Activated CD4-positive, alpha-beta T cell treated with anti-CD3 and anti-CD28 coated beads, Interleukin-2, amount 10 ng/mL, durations not matched to agents 7 days and 5 days (primary cell): Measurements from ENCODE around the gene TMEM244. TPM values are rescaled to one million over a fixed set of nuclear protein-coding genes. Genes with fewer than 3 reads are reported as not detected.
"Not testable (repeated sequence)": the region's sequence is repeated elsewhere in the genome, so short reads cannot be mapped to it uniquely, and the experiment has no call there.

ENCODE experiments used
- CTCF ChIA-PET: fragments of 350-600 bp; sonication (Branson Sonifier 250); formaldehyde crosslinking; loops from one replicate; lab custom pipeline; 2021; ENCODE audit warnings: antibody characterized with exemption; lab: Charles Lee
- POLR2A ChIA-PET: fragments of 350-600 bp; sonication (Branson Sonifier 250); formaldehyde crosslinking; loops from one replicate; lab custom pipeline; 2021; ENCODE audit warnings: antibody characterized with exemption; lab: Charles Lee
- DNase-seq: peaks from one replicate; pipeline ENCODE4 v3.0.0-alpha.2; 2020
- H3K27ac Mint-ChIP-seq: one replicate; pipeline ENCODE4 v1.8.0; 2021; ENCODE audit warnings: mild to moderate bottlenecking, moderate library complexity, mixed read lengths
- H3K27me3 Mint-ChIP-seq: one replicate; pipeline ENCODE4 v1.8.0; 2021; ENCODE audit warnings: mixed read lengths
- H3K36me3 Mint-ChIP-seq: one replicate; pipeline ENCODE4 v1.8.0; 2021; ENCODE audit warnings: low read depth, mixed read lengths
- H3K4me1 Mint-ChIP-seq: one replicate; pipeline ENCODE4 v1.8.0; 2021; ENCODE audit warnings: mixed read lengths
- H3K4me3 Mint-ChIP-seq: one replicate; pipeline ENCODE4 v1.8.0; 2021; ENCODE audit warnings: mild to moderate bottlenecking, moderate library complexity, mixed read lengths
- H3K9me3 Mint-ChIP-seq: one replicate; pipeline ENCODE4 v1.8.0; 2021; ENCODE audit warnings: mixed read lengths
- total RNA-seq, 2 experiments: library from RNA; stranded (reverse); gene quantifications; one replicate each; pipeline ENCODE4 v1.2.3, GENCODE V29; 2021

The TMEM244 gene
- total RNA-seq, 2 experiments from 2014 or later, result not detected

DNA sequence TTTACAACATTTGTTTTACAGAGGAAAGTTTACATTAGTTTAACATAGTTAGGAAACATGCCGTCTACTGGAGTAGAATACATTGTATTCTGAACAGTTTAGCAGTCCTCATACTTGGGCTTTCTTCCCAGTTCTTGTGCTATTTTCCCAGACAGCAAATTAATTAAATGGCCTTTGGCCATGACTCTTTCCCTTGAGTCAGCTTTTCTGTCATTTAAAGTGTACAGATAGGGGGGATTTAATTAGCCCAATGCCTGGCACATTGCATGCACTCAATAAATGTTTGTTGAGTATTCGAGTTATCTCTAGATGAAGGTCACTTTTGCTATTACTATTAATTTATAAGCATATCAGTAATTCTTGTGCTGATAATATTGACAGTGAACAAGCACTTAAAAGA is 1.6 kb downstream of the TMEM244 start:
- H3K4me3 Mint-ChIP-seq, result no peak overlapping the region
- CTCF ChIA-PET, result interaction anchor here (1.2 kb wide), 1 partner anchor 10 kb away, joined by 3 read pairs; no protein-coding TSS in a partner anchor

DNA sequence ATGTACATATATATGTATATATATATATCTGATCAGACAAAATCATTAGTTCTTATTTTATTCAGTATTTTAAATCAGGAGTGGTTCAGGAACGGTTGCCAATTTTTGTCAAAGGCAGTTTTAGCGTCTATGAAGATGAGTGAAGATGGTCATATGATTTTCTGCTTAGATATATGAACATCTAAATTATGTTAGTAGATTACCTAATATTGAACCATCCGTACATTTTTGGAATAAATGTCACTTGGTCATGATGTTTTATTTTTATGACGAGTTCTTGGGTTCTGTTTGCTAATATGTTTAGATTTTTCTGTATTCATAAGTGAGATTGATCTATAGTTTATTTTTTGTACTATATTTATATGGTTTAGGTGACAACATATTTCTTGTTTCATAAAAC is 3.3 kb downstream of the TMEM244 start:
- Mint-ChIP-seq H3K4me1 (peaks cover 14% of the 10 kb centered on the region), H3K9me3 (no peaks in the 10 kb centered on the region), H3K36me3 (no peaks in the 10 kb centered on the region), H3K4me3 (no peak overlapping the region), H3K27ac (no peak overlapping the region), H3K27me3 (no peaks in the 10 kb centered on the region)
- CTCF ChIA-PET, result no interaction called here
- POLR2A ChIA-PET, result no interaction called here
- no peak for DNase-seq

More for the DNA sequence above, 1.6 kb downstream of the TMEM244 start:
- H3K27ac Mint-ChIP-seq, result no peak overlapping the region
- H3K36me3 Mint-ChIP-seq, result no peaks in the 10 kb centered on the region
- H3K9me3 Mint-ChIP-seq, result no peaks in the 10 kb centered on the region
- POLR2A ChIA-PET, result no interaction called here
- DNase-seq, result no peak
- H3K4me1 Mint-ChIP-seq, result peaks cover 14% of the 10 kb centered on the region
- H3K27me3 Mint-ChIP-seq, result no peaks in the 10 kb centered on the region

DNA sequence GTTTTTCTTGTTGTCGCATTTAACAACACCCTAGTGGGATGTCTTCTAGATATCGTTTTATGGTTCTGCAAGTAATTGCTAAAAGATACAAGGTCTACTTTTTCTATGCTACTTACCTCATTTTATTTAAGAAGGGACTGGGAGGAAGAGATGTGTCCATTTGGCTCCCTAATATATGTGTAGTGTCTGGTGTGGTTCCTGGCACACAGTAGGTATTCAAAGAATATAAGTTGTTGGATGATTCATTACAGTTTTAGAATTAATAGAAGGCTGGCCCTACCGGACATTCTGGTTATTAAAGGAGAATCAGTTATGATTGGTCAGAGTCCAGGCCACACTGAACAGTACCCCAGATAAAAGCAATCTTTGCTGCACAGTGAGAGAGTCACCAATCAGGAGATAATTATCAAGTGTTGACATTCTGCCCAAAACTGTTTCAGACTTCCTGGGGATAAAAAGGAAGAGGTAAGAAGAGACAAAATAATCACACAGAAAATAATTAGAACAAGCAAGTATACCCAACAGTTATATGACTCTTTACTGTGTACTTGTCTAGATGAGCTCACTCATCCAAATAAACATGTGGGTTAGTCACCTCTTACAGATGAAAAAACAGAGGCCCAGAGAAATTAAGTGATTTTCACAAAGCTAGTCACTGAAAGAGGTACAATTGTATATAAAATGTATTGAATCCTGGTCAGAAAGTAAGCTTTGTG is 7.0 kb downstream of the TMEM244 start:
- no peaks in the 10 kb centered on the region for H3K27me3 Mint-ChIP-seq
- H3K4me1 Mint-ChIP-seq, result peaks cover 2% of the 10 kb centered on the region

DNA sequence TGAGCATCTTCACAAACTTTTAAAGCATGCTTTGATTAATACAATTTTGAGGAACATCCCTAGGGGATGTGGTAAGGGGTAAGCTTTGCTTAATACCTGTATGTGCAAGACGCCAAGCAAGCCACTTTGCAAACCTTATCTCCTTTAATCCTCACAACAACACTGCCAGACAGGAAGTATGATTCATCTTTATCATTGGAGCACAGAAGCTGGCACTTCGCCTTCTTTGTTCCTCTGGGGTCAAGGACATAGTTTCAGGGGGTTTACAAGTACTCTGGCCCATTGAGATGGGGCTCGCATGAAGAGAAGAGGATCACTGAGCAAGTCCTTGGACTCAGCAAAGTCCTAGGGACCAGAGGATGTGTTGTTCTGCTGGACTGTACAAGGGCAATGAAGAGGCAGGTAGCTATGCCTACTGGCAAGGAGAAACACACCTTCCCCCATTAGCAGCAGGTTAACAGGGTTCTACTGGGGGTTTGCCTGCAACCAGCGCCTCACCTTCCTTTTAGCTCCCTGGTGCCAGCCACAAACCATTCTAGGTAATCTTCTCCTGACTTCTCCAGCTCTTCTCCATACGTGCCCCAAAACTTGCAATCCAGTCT is 8.8 kb downstream of the TMEM244 start:
- no peaks in the 10 kb centered on the region for H3K9me3 Mint-ChIP-seq
- H3K36me3 Mint-ChIP-seq, result no peaks in the 10 kb centered on the region
- POLR2A ChIA-PET, result no interaction called here
- no peak overlapping the region for H3K27ac Mint-ChIP-seq
- H3K27me3 Mint-ChIP-seq, result no peaks in the 10 kb centered on the region
- no peak overlapping the region for H3K4me3 Mint-ChIP-seq
- H3K4me1 Mint-ChIP-seq, result peaks cover 2% of the 10 kb centered on the region
- DNase-seq, result no peak
- CTCF ChIA-PET, result no interaction called here

More for the DNA sequence above, 7.0 kb downstream of the TMEM244 start:
- H3K9me3 Mint-ChIP-seq, result no peaks in the 10 kb centered on the region
- DNase-seq, result no peak
- no peak overlapping the region for H3K4me3 Mint-ChIP-seq
- no peaks in the 10 kb centered on the region for H3K36me3 Mint-ChIP-seq
- no peak overlapping the region for H3K27ac Mint-ChIP-seq
- POLR2A ChIA-PET, result no interaction called here
- CTCF ChIA-PET, result no interaction called here

DNA sequence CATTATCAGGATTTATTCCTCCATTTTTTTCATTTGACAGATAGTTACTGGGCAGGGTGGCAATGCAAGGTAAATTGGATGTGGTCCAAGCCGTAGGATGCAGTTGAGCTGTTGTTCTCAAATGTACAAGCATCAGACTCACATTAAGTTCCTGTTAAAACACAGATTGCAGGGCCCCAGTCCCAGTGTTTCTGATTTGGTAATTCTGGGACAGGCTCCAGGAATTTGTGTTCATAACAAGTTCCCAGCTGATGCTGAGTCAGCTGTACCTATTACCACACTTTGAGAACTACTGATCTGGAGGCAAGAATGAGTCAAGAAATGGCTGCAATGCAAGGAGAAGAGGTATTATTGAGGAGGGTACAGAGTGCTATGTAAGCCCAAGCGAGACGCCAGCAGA is 11.7 kb downstream of the TMEM244 start:
- no peak for DNase-seq
- ChIA-PET POLR2A (no interaction called here), CTCF (no interaction called here)
- no peaks in the 10 kb centered on the region for H3K9me3 Mint-ChIP-seq
- H3K27me3 Mint-ChIP-seq, result peaks cover 7% of the 10 kb centered on the region
- H3K4me3 Mint-ChIP-seq, result no peak overlapping the region
- no peaks in the 10 kb centered on the region for H3K36me3 Mint-ChIP-seq
- H3K27ac Mint-ChIP-seq, result no peak overlapping the region
- peaks cover 2% of the 10 kb centered on the region for H3K4me1 Mint-ChIP-seq

DNA sequence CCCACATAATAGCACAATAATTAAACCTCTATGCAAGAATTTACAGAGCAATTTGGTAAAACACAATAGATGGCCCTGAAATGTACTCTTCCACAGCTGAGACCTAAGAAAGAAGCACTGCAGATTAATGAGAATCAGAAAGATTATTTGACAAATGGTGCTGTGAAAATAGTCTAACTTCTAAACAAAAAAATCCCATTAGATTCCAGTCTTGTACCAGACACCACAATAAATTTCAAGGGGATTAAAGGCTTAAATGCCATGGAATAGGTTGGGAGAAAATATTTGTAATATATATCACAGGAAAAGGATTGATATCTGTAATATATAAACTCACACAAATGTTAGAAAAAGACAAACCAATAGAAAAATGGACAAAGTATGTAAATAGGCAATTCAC is 14.4 kb downstream of the TMEM244 start:
- DNase-seq, result no peak
- peaks cover 12% of the 10 kb centered on the region for H3K27me3 Mint-ChIP-seq
- H3K27ac Mint-ChIP-seq, result no peak overlapping the region
- H3K4me1 Mint-ChIP-seq, result no peaks in the 10 kb centered on the region
- ChIA-PET POLR2A (no interaction called here), CTCF (no interaction called here)
- no peaks in the 10 kb centered on the region for H3K9me3 Mint-ChIP-seq
- H3K4me3 Mint-ChIP-seq, result no peak overlapping the region
- no peaks in the 10 kb centered on the region for H3K36me3 Mint-ChIP-seq

DNA sequence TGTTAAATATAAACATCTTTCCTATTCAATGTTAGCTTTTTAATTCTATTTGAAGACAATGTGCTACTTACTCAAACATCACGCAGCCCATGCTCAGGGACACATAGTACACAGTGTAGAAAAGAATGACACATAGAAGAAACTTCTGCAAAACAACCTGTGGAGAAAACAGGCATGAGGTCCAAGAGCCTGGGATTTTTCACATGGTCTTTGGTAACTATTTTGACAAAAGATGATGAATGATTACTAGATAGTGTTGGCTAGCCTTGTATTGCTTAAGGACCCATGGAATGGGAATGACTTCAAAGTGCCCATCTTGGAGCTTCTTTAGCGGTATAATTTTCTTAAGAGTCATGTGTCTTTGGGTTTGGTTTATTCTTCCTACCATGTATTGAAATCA is 15.4 kb downstream of the TMEM244 start:
- ChIA-PET POLR2A (no interaction called here), CTCF (no interaction called here)
- no peak overlapping the region for H3K4me3 Mint-ChIP-seq
- H3K9me3 Mint-ChIP-seq, result no peaks in the 10 kb centered on the region
- H3K36me3 Mint-ChIP-seq, result no peaks in the 10 kb centered on the region
- H3K27me3 Mint-ChIP-seq, result peaks cover 13% of the 10 kb centered on the region
- no peaks in the 10 kb centered on the region for H3K4me1 Mint-ChIP-seq
- no peak for DNase-seq
- no peak overlapping the region for H3K27ac Mint-ChIP-seq

DNA sequence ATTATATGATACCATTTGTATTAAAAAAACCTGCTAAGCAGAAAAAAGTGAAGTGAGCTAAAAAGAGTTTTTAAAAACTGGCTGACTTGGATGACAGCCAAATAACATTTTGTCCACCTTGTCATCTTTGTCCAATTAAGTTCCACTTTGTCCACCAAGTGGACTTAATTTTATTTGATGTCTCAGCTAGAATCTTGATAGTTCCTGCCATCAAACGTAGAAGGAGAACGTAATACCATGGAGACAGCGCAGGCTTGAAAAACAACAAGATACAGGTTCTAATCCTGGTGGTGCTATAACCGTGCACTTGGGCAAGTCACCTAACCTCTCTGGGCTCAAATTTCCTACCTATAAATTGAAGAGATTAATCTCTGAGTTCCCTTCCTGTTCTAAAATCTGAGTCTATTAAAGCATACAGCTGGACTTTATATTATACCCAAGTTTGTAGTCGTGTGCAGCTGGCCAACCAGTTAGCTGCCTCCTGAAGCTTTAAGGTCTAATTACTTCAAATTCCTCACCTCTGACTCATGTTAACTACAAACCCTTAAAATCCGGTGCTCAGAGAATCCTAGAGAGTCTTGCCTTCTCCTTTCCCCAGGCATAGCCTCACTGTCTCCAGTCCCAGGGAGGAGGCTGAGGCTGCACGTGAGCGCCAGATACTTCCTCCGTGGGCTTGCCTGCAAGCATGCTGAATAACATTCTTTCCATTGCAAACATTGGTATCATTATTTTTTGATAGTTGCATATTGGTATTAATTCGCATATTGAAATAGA is 16.8 kb downstream of the TMEM244 start:
- Mint-ChIP-seq H3K27me3 (peaks cover 15% of the 10 kb centered on the region), H3K36me3 (no peaks in the 10 kb centered on the region), H3K27ac (no peak overlapping the region), H3K9me3 (no peaks in the 10 kb centered on the region), H3K4me1 (no peaks in the 10 kb centered on the region), H3K4me3 (no peak overlapping the region)
- no peak for DNase-seq
- ChIA-PET POLR2A (no interaction called here), CTCF (no interaction called here)

DNA sequence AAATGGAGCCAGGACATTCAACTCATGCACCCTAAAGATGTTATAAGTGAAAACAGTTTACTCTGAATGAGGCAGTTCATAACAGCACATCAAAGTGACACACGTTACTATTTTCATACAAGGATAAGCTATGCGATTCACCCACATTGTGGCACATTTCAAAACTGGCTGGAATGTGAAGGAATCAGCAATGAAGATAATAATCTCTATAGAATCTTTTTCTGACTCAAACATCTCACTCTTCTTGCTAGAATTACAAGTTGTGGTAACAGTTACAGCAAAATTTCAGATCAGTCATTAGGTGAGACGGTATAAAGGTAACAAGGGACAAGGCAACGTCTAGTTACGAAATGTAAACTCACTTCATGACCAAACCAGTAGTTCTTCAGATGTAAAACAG is 17.5 kb downstream of the TMEM244 start:
- Mint-ChIP-seq H3K9me3 (no peaks in the 10 kb centered on the region), H3K4me3 (no peak overlapping the region), H3K27me3 (peaks cover 15% of the 10 kb centered on the region), H3K27ac (no peak overlapping the region), H3K36me3 (no peaks in the 10 kb centered on the region), H3K4me1 (no peaks in the 10 kb centered on the region)
- no peak for DNase-seq
- POLR2A ChIA-PET, result no interaction called here
- CTCF ChIA-PET, result no interaction called here

DNA sequence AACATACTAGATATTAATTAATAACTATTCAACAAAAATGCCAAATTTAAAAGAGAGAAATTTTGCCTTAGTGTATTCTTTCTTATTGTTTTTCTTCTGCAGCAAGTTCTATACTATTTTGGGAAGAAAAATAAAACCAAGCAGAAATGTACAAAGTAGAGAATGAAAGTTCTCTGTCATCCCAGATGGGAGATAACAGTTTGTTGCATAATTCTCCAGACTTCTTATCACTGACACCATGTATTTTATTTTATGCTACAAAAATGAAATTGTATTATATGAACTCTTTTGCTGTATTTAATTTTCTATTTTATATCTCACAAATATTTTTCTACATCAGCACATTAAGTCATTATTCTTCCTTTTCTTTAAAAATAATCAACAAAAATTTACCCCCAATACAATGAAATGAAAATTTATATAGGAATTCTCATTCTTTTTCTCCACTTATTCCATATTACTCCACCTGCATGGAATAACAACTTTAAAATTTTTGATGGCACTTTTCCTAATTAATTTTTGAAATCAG is 18.2 kb downstream of the TMEM244 start:
- Mint-ChIP-seq H3K36me3 (no peaks in the 10 kb centered on the region), H3K4me1 (no peaks in the 10 kb centered on the region), H3K4me3 (no peak overlapping the region), H3K9me3 (peaks cover 4% of the 10 kb centered on the region), H3K27me3 (peaks cover 15% of the 10 kb centered on the region), H3K27ac (no peak overlapping the region)
- ChIA-PET CTCF (no interaction called here), POLR2A (no interaction called here)
- DNase-seq, result no peak

DNA sequence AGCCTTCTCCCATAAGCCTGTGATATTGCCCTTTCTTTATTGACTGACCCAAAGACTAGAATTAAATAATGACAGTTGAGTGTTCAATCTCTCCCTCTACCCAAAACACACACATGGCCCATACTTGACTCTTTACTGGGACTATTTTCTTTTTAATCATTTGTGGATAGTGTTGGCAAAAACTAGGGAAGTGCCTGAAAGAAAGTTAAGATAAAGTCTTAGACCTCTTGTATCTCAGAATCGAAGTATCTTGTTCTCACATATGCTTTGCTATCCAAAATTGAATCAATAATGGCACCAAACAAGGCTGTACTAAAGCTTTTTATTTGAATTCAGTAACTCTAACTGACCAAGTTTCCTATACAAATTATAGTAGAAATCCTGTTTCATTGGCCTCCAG is 19.0 kb downstream of the TMEM244 start:
- H3K27me3 Mint-ChIP-seq, result peaks cover 20% of the 10 kb centered on the region
- no peak overlapping the region for H3K27ac Mint-ChIP-seq
- ChIA-PET CTCF (no interaction called here), POLR2A (no interaction called here)
- no peaks in the 10 kb centered on the region for H3K36me3 Mint-ChIP-seq
- H3K4me1 Mint-ChIP-seq, result no peaks in the 10 kb centered on the region
- no peak overlapping the region for H3K4me3 Mint-ChIP-seq
- DNase-seq, result no peak
- H3K9me3 Mint-ChIP-seq, result peaks cover 4% of the 10 kb centered on the region

DNA sequence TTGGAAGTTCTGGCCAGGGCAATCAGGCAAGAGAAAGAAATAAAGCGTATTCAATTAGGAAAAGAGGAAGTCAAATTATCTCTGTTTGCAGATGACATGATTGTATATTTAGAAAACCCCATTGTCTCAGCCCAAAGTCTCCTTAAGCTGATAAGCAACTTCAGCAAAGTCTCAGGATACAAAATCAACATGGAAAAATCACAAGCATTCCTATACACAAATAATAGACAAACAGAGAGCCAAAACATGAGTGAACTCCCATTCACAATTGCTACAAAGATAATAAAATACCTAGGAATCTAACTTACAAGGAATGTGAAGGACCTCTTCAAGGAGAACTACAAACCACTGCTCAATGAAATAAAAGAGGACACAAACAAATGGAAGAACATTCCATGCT is 21.6 kb downstream of the TMEM244 start:
- H3K4me1 Mint-ChIP-seq, H3K27ac Mint-ChIP-seq, H3K36me3 Mint-ChIP-seq, POLR2A ChIA-PET, H3K4me3 Mint-ChIP-seq, DNase-seq, H3K9me3 Mint-ChIP-seq, CTCF ChIA-PET: not testable (repeated sequence)
- peaks cover 13% of the 10 kb centered on the region for H3K27me3 Mint-ChIP-seq

DNA sequence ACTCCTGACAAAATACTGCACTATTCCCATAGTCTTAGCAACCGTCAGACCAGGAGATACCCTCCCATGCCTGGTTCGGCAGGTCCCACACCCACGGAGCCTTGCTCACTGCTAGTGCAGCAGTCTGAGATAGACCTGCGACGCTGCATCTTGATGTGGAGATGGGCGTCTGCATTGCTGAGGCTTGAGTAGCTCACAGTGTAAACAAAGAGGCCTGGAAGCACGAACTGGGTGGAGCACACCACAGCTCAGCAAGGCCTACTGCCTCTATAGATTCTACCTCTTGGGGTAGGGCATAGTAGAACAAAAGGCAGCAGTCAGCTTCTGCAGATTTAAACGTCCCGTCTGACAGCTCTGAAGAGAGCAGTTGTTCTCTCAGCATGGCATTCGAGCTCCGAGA is 25.4 kb downstream of the TMEM244 start:
- POLR2A ChIA-PET, result no interaction called here
- CTCF ChIA-PET, result interaction anchor here (0.6 kb wide), 1 partner anchor 1694 kb away, joined by 4 read pairs; no protein-coding TSS in a partner anchor
- Mint-ChIP-seq H3K9me3 (peaks cover 4% of the 10 kb centered on the region), H3K4me3 (no peak overlapping the region), H3K36me3 (no peaks in the 10 kb centered on the region), H3K27me3 (peaks cover 6% of the 10 kb centered on the region), H3K27ac (no peak overlapping the region), H3K4me1 (no peaks in the 10 kb centered on the region)
- no peak for DNase-seq
